H9 (cell line): ENCODE data around the gene RALGPS2. TPM values are rescaled to one million over a fixed set of nuclear protein-coding genes. Genes with fewer than 3 reads are reported as not detected.

Experiments used
- DNase-seq: peaks from one replicate; pipeline ENCODE4 v3.0.0-alpha.2; 2017
- H2AFZ ChIP-seq: one replicate; pipeline ENCODE4 v1.6.1; 2013; ENCODE audit warnings: mild to moderate bottlenecking, low read length, control low read depth, moderate library complexity
- H2AK5ac ChIP-seq: 2 replicates; pipeline ENCODE4 v1.6.1; 2013; ENCODE audit warnings: low read length, control low read depth, mixed read lengths; ENCODE audit not compliant: insufficient read length
- H2BK120ac ChIP-seq: one replicate; pipeline ENCODE4 v1.6.1; 2013; ENCODE audit warnings: low read depth, mild to moderate bottlenecking, low read length, control low read depth, inconsistent platforms; ENCODE audit not compliant: poor library complexity, severe bottlenecking
- H2BK12ac ChIP-seq: 2 replicates; pipeline ENCODE4 v1.6.1; 2013; ENCODE audit warnings: low read length, control low read depth, mixed read lengths, low read depth; ENCODE audit not compliant: insufficient read length
- H2BK15ac ChIP-seq: 2 replicates; pipeline ENCODE4 v1.6.1; 2013; ENCODE audit warnings: low read depth, low read length, control low read depth
- H2BK20ac ChIP-seq: one replicate; pipeline ENCODE4 v1.6.1; 2013; ENCODE audit warnings: low read depth, mild to moderate bottlenecking, low read length, control low read depth, inconsistent platforms; ENCODE audit not compliant: poor library complexity, severe bottlenecking
- H2BK5ac ChIP-seq: 2 replicates; pipeline ENCODE4 v1.6.1; 2013; ENCODE audit warnings: low read length, control low read depth, mixed read lengths; ENCODE audit not compliant: insufficient read length
- H3K14ac ChIP-seq: 2 replicates; pipeline ENCODE4 v1.6.1; 2013; ENCODE audit warnings: low read length, control low read depth; ENCODE audit not compliant: insufficient read depth
- H3K18ac ChIP-seq: 2 replicates; pipeline ENCODE4 v1.6.1; 2013; ENCODE audit warnings: low read depth, mild to moderate bottlenecking, mixed read lengths, low read length, control low read depth; ENCODE audit not compliant: insufficient read length
- H3K23ac ChIP-seq: 2 replicates; pipeline ENCODE4 v1.6.1; 2013; ENCODE audit warnings: low read length, control low read depth, mixed read lengths, low read depth; ENCODE audit not compliant: insufficient read length
- H3K23me2 ChIP-seq: 2 replicates; pipeline ENCODE4 v1.6.1; 2013; ENCODE audit warnings: low read depth, mild to moderate bottlenecking, mixed read lengths, low read length, control low read depth; ENCODE audit not compliant: insufficient read length, poor library complexity, severe bottlenecking
- H3K27ac ChIP-seq: 2 replicates; pipeline ENCODE4 v1.5.1; 2013; ENCODE audit warnings: low read length, control low read depth, mixed read lengths, low read depth; ENCODE audit not compliant: insufficient read length
- H3K27me3 ChIP-seq: 2 replicates; pipeline ENCODE4 v1.6.1; 2013; ENCODE audit warnings: low read length, control low read depth, inconsistent platforms; ENCODE audit not compliant: insufficient read depth
- H3K4ac ChIP-seq: 2 replicates; pipeline ENCODE4 v1.6.1; 2013; ENCODE audit warnings: low read depth, mild to moderate bottlenecking, control low read depth, inconsistent platforms, low read length, moderate library complexity
- H3K4me1 ChIP-seq: 2 replicates; pipeline ENCODE4 v1.6.1; 2013; ENCODE audit warnings: low read length, control low read depth, inconsistent platforms; ENCODE audit not compliant: insufficient read depth
- H3K4me2 ChIP-seq: 2 replicates; pipeline ENCODE4 v1.6.1; 2013; ENCODE audit warnings: low read length, control low read depth, mixed read lengths; ENCODE audit not compliant: insufficient read length, insufficient read depth
- H3K56ac ChIP-seq: 2 replicates; pipeline ENCODE4 v1.6.1; 2013; ENCODE audit warnings: low read depth, mild to moderate bottlenecking, mixed read lengths, low read length, control low read depth; ENCODE audit not compliant: insufficient read length
- H3K79me1 ChIP-seq: 2 replicates; pipeline ENCODE4 v1.6.1; 2013; ENCODE audit warnings: low read depth, mild to moderate bottlenecking, moderate library complexity, low read length, control low read depth, inconsistent platforms; ENCODE audit not compliant: insufficient read depth, poor library complexity, severe bottlenecking
- H3K79me2 ChIP-seq: 2 replicates; pipeline ENCODE4 v1.6.1; 2013; ENCODE audit warnings: low read length, control low read depth, inconsistent platforms; ENCODE audit not compliant: insufficient read depth
- H3K9ac ChIP-seq: 2 replicates; pipeline ENCODE4 v1.6.1; 2013; ENCODE audit warnings: low read length, control low read depth, mixed read lengths; ENCODE audit not compliant: insufficient read length; ENCODE audit errors: extremely low read depth
- H3K9me3 ChIP-seq: one replicate; pipeline ENCODE4 v1.6.1; 2013; ENCODE audit warnings: low read depth, low read length, inconsistent platforms; ENCODE audit not compliant: control insufficient read depth
- H3T11ph ChIP-seq: one replicate; pipeline ENCODE4 v1.6.1; 2013; ENCODE audit warnings: mild to moderate bottlenecking, low read length, control low read depth, inconsistent platforms
- H4K20me1 ChIP-seq: one replicate; pipeline ENCODE4 v1.6.1; 2013; ENCODE audit not compliant: control insufficient read depth, insufficient read length, insufficient read depth
- H4K5ac ChIP-seq: 2 replicates; pipeline ENCODE4 v1.6.1; 2013; ENCODE audit warnings: low read depth, mild to moderate bottlenecking, mixed read lengths, low read length, control low read depth; ENCODE audit not compliant: insufficient read length
- H4K8ac ChIP-seq: replicated peaks from 2 replicates; pipeline ENCODE4 v1.6.1; 2013; ENCODE audit warnings: low read length, control low read depth, mixed read lengths, low read depth; ENCODE audit not compliant: insufficient read length
- H4K91ac ChIP-seq: 2 replicates; pipeline ENCODE4 v1.6.1; 2013; ENCODE audit warnings: low read depth, mild to moderate bottlenecking, moderate library complexity, mixed read lengths, low read length, control low read depth; ENCODE audit not compliant: insufficient read length
- H3K27ac Mint-ChIP-seq, 3 experiments: 2 replicates in 2 of 3; 3 replicates in 1 of 3; pipeline ENCODE4 v1.8.0; 2020 to 2021; ENCODE audit warnings: mixed read lengths in 3 of 3, mild to moderate bottlenecking in 1 of 3, moderate library complexity in 1 of 3
- H3K27me3 Mint-ChIP-seq: 2 replicates; pipeline ENCODE4 v1.8.0; 2021; ENCODE audit warnings: low read depth, mild to moderate bottlenecking, moderate library complexity, mixed read lengths
- H3K36me3 Mint-ChIP-seq, 3 experiments: 2 replicates in 2 of 3; 3 replicates in 1 of 3; pipeline ENCODE4 v1.8.0; 2020 to 2021; ENCODE audit warnings: low read depth in 3 of 3, mixed read lengths in 3 of 3; ENCODE audit not compliant: insufficient read depth in 1 of 3
- H3K4me1 Mint-ChIP-seq, 2 experiments: 2 replicates each; pipeline ENCODE4 v1.8.0; 2020; ENCODE audit warnings: mixed read lengths in 2 of 2
- H3K4me3 Mint-ChIP-seq, 2 experiments: 2 replicates in 1 of 2; 3 replicates in 1 of 2; pipeline ENCODE4 v1.8.0; 2020 to 2021; ENCODE audit warnings: mild to moderate bottlenecking in 2 of 2, mixed read lengths in 2 of 2, moderate library complexity in 1 of 2
- H3K9me3 Mint-ChIP-seq, 2 experiments: 2 replicates in 1 of 2; 3 replicates in 1 of 2; pipeline ENCODE4 v1.8.0; 2020; ENCODE audit warnings: mild to moderate bottlenecking in 2 of 2, mixed read lengths in 2 of 2, moderate library complexity in 1 of 2
- WGBS: extraction: QIAGEN DNeasy Blood & Tissue Kit; methylation state at CpG from one replicate; pipeline ENCODE4 v1.1.7; 2013; ENCODE audit warnings: missing lambda C conversion rate, low lambda C conversion rate, mixed read lengths; ENCODE audit not compliant: insufficient read length; ENCODE audit errors: extremely low coverage; 5-methylcytosine and 5-hydroxymethylcytosine counted together
- total RNA-seq: library from RNA; stranded (reverse); gene quantifications from 2 replicates; pipeline ENCODE4 v1.2.1, GENCODE V29; 2021
- TF ChIP-seq, protein P1 (sequence below): fragments of 200-600 bp; sonication (generic); conservative IDR thresholded peaks from 3 replicates; pipeline ENCODE4 v1.8.0; 2021; ENCODE audit warnings: antibody characterized with exemption, mild to moderate bottlenecking

The RALGPS2 gene
- total RNA-seq, 1 experiment from 2014 or later = 32.6 TPM

DNA sequence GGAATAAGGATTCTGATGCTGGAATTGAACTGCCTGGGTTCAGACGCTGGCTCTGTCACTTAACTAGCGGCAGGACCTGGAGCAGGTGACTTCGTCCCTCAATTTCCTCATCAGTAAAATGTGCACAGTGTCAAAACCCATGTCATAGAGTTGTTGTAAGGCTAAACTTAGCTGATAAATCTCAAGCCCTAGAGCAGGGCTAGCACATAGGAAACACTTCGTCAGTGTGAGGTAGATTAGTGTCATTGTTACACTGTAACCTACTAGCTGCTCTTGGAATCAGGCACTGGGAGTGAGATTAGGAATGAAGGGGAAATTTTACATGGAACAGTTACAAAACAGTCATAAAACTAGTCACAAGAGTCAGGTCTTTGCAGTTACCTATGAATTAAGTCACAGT lies 202.0 kb downstream of the RALGPS2 start:
- peak overlapping the region in 2 of 3 experiments; percentile 19 to 65; a peak in 5 of 7 replicates for H3K27ac Mint-ChIP-seq

More for the DNA sequence above, 202.0 kb downstream of the RALGPS2 start:
- H3K23ac ChIP-seq = no peak overlapping the region
- no peak overlapping the region for H4K8ac ChIP-seq
- H3K18ac ChIP-seq = no peak overlapping the region
- Mint-ChIP-seq H3K4me3 (no peak overlapping the region), H3K36me3 (no peaks in the 10 kb centered on the region), H3K4me1 (peaks cover 29 to 39% of the 10 kb centered on the region in 2 experiments), H3K27me3 (no peaks in the 10 kb centered on the region), H3K9me3 (no peaks in the 10 kb centered on the region)
- no peak overlapping the region for H3K56ac ChIP-seq
- H4K20me1 ChIP-seq = no peaks in the 10 kb centered on the region
- no peak overlapping the region for H3K4ac ChIP-seq
- no peak overlapping the region for H2AFZ ChIP-seq
- no peak for DNase-seq
- no peak overlapping the region for H4K91ac ChIP-seq
- no peak overlapping the region for H2BK120ac ChIP-seq
- H2BK12ac ChIP-seq = no peak overlapping the region
- H3K9ac ChIP-seq = no peak overlapping the region
- no peak overlapping the region for H3T11ph ChIP-seq
- no CpG with 5 or more reads among the region's 4 CpGs for WGBS
- H2BK15ac ChIP-seq = no peak overlapping the region
- no peak overlapping the region for H2BK20ac ChIP-seq
- TF ChIP-seq, protein P1, sequence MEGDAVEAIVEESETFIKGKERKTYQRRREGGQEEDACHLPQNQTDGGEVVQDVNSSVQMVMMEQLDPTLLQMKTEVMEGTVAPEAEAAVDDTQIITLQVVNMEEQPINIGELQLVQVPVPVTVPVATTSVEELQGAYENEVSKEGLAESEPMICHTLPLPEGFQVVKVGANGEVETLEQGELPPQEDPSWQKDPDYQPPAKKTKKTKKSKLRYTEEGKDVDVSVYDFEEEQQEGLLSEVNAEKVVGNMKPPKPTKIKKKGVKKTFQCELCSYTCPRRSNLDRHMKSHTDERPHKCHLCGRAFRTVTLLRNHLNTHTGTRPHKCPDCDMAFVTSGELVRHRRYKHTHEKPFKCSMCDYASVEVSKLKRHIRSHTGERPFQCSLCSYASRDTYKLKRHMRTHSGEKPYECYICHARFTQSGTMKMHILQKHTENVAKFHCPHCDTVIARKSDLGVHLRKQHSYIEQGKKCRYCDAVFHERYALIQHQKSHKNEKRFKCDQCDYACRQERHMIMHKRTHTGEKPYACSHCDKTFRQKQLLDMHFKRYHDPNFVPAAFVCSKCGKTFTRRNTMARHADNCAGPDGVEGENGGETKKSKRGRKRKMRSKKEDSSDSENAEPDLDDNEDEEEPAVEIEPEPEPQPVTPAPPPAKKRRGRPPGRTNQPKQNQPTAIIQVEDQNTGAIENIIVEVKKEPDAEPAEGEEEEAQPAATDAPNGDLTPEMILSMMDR = no peak
- H3K27ac ChIP-seq = no peak overlapping the region
- H4K5ac ChIP-seq = no peak overlapping the region
- no peak overlapping the region for H3K14ac ChIP-seq
- no peaks in the 10 kb centered on the region for H3K23me2 ChIP-seq
- H2AK5ac ChIP-seq = no peak overlapping the region
- H2BK5ac ChIP-seq = no peak overlapping the region
- no peaks in the 10 kb centered on the region for H3K9me3 ChIP-seq
- H3K79me1 ChIP-seq = no peaks in the 10 kb centered on the region
- no peak overlapping the region for H3K4me2 ChIP-seq
- no peaks in the 10 kb centered on the region for H3K27me3 ChIP-seq
- H3K79me2 ChIP-seq = no peaks in the 10 kb centered on the region
- peaks cover 4% of the 10 kb centered on the region; the same call in 1 of the 2 replicates for H3K4me1 ChIP-seq
